ENCODE measurements around the gene UBQLN4. TPM values are rescaled to one million over a fixed set of nuclear protein-coding genes. Genes with fewer than 3 reads are reported as not detected.

Gene UBQLN4
- total RNA-seq, 1 donor: 22.0 TPM

DNA sequence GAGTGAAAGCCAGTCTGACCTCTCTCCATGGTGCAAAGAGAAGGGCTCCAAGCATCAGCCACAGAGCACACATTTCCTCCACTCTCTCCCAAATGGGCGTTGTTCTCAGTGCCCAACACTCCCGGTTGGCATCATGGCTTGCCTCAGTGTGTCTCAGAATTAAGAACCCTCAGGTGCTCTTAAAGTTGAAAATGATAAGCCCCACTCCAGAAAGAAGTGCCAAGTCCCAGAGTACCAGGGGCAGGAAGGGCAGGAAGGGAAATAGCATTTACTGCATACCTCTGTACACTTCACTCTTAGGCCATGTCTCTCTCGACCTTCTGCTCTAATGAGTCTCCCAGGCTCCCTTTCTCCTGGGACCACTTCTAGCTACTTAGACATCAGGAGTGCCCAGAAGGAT is 60.0 kb downstream of the UBQLN4 start:
- no peak for DNase-seq (ENCODE audit: low read depth)
- no peak for TF ChIP-seq CTCF (IDR thresholded peaks at IDR 0.05; ENCODE audit: insufficient read depth, low read length)
- H3K4me3 ChIP-seq (ENCODE audit: low read depth, low read length): no peak overlapping the region

GRCh38 chr1:155990005-155990739 is 63.4 kb downstream of the UBQLN4 start:
- TF ChIP-seq CTCF (IDR thresholded peaks at IDR 0.05; ENCODE audit: insufficient read depth, low read length): no peak
- DNase-seq (ENCODE audit: low read depth): no peak
- no peak overlapping the region for H3K4me3 ChIP-seq (ENCODE audit: low read depth, low read length)

DNA sequence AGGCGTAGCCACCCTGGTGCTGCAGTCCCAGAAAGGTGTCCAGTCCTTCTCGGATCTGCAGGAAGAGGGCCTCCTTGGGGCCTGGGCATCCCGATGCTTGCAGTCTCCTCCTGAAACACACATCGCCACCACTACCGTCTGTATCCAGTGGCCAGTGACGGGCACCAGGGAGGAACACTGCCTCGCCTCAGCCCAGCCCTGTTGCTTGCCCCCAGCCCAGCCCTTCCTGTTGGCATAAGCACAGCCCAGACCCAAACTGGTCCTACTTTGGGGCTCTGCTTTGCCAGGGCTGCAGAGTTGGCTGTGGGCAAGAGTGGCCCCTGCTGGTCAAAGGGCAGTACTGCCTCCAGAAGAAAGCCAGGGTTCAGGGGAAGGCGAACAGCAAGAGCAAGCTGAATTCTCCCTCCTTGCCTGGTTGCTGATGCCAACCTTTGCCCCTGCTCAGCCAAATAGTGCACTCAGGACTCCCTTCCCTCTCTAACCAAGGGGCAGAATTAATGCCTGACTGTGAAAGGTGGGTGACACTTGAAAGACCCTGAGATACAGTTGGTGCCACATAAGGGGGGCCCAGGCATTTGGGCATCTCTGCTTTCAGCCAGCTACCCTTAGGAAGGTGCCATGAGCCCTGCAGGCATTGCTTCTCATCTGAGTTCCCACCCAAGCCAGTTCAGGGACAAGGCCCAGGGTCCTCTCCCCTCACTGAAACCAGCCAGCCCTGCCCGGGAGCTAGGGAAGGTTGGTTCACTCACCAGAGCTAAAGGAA is 64.2 kb downstream of the UBQLN4 start:
- peak; percentile 99 for TF ChIP-seq CTCF (IDR thresholded peaks at IDR 0.05; ENCODE audit: insufficient read depth, low read length)
- H3K4me3 ChIP-seq (ENCODE audit: low read depth, low read length): peak overlapping the region; percentile 66
- DNase-seq (ENCODE audit: low read depth): peak; percentile 84

Other genes with a start within 250 kb of the UBQLN4 start
- 39.9 and 50.0 TPM in 2 replicates for gene GON4L, start 196.6 kb downstream of the UBQLN4 start, total RNA-seq (ENCODE audit: low replicate concordance)
- 19.5 and 48.6 TPM in 2 replicates for gene SYT11, start 194.2 kb downstream of the UBQLN4 start, total RNA-seq (ENCODE audit: low replicate concordance)
- gene RIT1, start 142.4 kb downstream of the UBQLN4 start, total RNA-seq (ENCODE audit: low replicate concordance): 33.7 and 35.4 TPM in 2 replicates
- 11.3 and 31.0 TPM in 2 replicates for gene KHDC4, start 119.4 kb downstream of the UBQLN4 start, total RNA-seq (ENCODE audit: low replicate concordance)
- gene RXFP4, start 112.2 kb downstream of the UBQLN4 start, total RNA-seq (ENCODE audit: low replicate concordance): 0.09 TPM in 1 of 2 replicates, not detected in the other
- gene ARHGEF2, start 75.3 kb downstream of the UBQLN4 start, total RNA-seq (ENCODE audit: low replicate concordance): 116 and 161 TPM in 2 replicates
- gene SSR2, start 32.8 kb downstream of the UBQLN4 start, total RNA-seq (ENCODE audit: low replicate concordance): 339 and 472 TPM in 2 replicates
- 40.4 and 74.7 TPM in 2 replicates for gene LAMTOR2, start 984 bp upstream of the UBQLN4 start, total RNA-seq (ENCODE audit: low replicate concordance)
- gene RAB25, start 7.4 kb upstream of the UBQLN4 start, total RNA-seq (ENCODE audit: low replicate concordance): not detected in 2 replicates
- gene MEX3A, start 28.7 kb upstream of the UBQLN4 start, total RNA-seq (ENCODE audit: low replicate concordance): 0.90 TPM in 2 replicates
- gene LMNA, start 60.9 kb upstream of the UBQLN4 start, total RNA-seq (ENCODE audit: low replicate concordance): 502 and 1,039 TPM in 2 replicates
- 1.4 and 3.2 TPM in 2 replicates for gene SEMA4A, start 99.8 kb upstream of the UBQLN4 start, total RNA-seq (ENCODE audit: low replicate concordance)
- 13.8 and 14.5 TPM in 2 replicates for gene SLC25A44, start 140.3 kb upstream of the UBQLN4 start, total RNA-seq (ENCODE audit: low replicate concordance)
- 42.6 and 44.6 TPM in 2 replicates for gene PMF1, start 159.2 kb upstream of the UBQLN4 start, total RNA-seq (ENCODE audit: low replicate concordance)
- 0.18 TPM in 1 of 2 replicates, not detected in the other for gene BGLAP, start 188.4 kb upstream of the UBQLN4 start, total RNA-seq (ENCODE audit: low replicate concordance)
- 0.63 TPM in 1 of 2 replicates, not detected in the other for gene PAQR6, start 194.3 kb upstream of the UBQLN4 start, total RNA-seq (ENCODE audit: low replicate concordance)
- gene SMG5, start 229.0 kb upstream of the UBQLN4 start, total RNA-seq (ENCODE audit: low replicate concordance): 29.9 and 43.3 TPM in 2 replicates
- gene TMEM79, start 230.5 kb upstream of the UBQLN4 start, total RNA-seq (ENCODE audit: low replicate concordance): 1.4 and 2.1 TPM in 2 replicates
- 62.4 and 71.5 TPM in 2 replicates for gene GLMP, start 241.9 kb upstream of the UBQLN4 start, total RNA-seq (ENCODE audit: low replicate concordance)
- gene VHLL, start 245.5 kb upstream of the UBQLN4 start, total RNA-seq (ENCODE audit: low replicate concordance): not detected in 2 replicates

Measured in fibroblast of the aortic adventitia (primary cell).